ENCODE data around the gene CDNF.

Gene CDNF

DNA sequence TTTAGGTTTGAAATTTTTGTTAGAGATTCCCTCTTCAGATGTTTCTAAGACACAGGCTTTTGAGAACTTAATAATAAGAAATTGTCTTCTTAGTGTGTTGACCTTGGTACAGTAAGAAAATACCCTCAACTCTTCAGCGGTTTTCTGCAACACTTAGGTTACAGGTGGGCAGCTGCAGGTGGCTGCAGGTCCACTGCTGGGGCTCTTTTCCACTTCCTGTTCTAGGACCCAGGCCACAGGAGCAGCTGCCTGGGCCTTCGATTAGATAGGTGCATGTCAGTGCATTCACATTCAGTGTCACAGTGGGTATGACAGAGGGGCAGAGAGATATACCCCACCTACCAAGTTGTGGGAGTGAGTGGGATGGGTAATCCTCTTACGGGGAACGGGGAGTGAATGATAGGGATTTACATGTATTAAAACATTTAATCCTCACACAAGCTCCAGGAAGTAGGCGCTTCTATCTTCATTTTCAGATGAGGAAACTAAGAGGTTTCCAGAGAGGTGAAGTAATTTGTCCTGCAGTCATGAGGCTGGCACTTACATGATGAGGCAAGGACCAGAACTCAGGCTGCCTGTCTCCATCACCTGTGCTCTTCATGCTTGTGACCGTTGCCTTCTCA, 20.6 kb upstream of the CDNF start:
- Mint-ChIP-seq H3K27me3 (no peaks in the 10 kb centered on the region), H3K4me1 (ENCODE audit: low read depth) (no peaks in the 10 kb centered on the region), H3K36me3 (ENCODE audit: low read depth) (peaks cover 84% of the 10 kb centered on the region), H3K27ac (peak overlapping the region; percentile 67), H3K4me3 (no peak overlapping the region), H3K9me3 (no peaks in the 10 kb centered on the region)
- DNase-seq: no peak

DNA sequence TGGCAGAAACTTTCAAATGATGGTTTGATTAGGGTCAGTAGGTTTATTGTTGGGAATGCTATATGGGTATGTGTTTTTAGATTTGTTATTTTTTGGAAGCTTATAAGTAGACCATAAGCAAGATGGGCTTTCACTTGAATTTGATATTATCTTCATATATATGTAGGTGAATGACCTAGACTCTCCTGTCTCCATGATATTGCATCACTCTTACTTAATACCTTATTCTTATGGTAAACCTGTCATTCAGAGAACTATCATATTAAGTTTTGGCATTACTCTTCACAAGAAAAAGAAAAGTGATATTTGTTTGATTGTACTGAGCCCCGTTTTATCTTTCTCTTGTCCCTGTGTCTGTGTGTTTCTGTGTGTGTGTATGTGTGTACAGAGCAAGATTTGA, 17.6 kb upstream of the CDNF start:
- no peak for DNase-seq
- Mint-ChIP-seq H3K36me3 (ENCODE audit: low read depth) (peaks cover 94% of the 10 kb centered on the region), H3K4me3 (no peak overlapping the region), H3K4me1 (ENCODE audit: low read depth) (no peaks in the 10 kb centered on the region), H3K27ac (no peak overlapping the region), H3K27me3 (no peaks in the 10 kb centered on the region), H3K9me3 (no peaks in the 10 kb centered on the region)

DNA sequence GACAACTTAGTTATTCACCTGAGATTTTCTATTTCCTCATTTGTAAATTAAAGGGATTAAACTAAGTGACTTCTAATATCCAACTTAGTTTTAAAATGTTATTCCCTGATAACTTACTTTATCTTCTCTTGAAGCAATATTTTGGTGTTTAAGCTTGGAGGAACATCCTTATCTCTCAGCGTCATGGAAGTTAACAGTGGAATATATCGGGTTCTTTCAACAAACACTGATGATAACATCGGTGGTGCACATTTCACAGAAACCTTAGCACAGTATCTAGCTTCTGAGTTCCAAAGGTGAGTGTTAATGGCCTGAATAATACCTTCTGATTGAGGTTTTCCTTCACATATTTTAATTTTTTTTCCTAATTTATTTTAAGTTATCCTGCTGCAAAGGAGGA, 14.4 kb upstream of the CDNF start:
- no peaks in the 10 kb centered on the region for H3K9me3 Mint-ChIP-seq
- no peak overlapping the region for H3K4me3 Mint-ChIP-seq
- H3K27me3 Mint-ChIP-seq: no peaks in the 10 kb centered on the region
- H3K4me1 Mint-ChIP-seq (ENCODE audit: low read depth): no peaks in the 10 kb centered on the region
- H3K36me3 Mint-ChIP-seq (ENCODE audit: low read depth): peaks cover 88% of the 10 kb centered on the region
- no peak for DNase-seq
- H3K27ac Mint-ChIP-seq: no peak overlapping the region

DNA sequence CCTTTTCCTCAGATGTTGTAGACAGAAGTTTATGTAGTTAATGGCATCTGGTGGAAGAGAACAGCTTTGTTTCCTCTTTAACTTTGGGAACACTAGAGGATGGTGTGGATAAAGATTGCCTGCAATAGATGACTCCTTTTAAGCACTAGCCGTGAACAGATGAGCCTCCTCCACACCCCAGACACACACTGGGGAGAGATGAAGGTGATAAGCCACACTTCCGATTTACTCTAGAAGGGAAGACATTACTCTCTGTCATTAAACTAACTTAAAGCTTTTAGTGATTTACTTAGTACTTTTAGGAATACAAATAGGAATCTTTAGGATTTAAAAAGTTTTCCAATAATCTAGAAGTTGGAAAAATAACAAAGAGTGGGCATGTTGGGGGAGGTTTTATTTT, 7.1 kb upstream of the CDNF start:
- Mint-ChIP-seq H3K4me1 (ENCODE audit: low read depth) (peaks cover 13% of the 10 kb centered on the region), H3K36me3 (ENCODE audit: low read depth) (peaks cover 90% of the 10 kb centered on the region), H3K4me3 (no peak overlapping the region), H3K27me3 (no peaks in the 10 kb centered on the region), H3K27ac (no peak overlapping the region), H3K9me3 (no peaks in the 10 kb centered on the region)
- DNase-seq: no peak

DNA sequence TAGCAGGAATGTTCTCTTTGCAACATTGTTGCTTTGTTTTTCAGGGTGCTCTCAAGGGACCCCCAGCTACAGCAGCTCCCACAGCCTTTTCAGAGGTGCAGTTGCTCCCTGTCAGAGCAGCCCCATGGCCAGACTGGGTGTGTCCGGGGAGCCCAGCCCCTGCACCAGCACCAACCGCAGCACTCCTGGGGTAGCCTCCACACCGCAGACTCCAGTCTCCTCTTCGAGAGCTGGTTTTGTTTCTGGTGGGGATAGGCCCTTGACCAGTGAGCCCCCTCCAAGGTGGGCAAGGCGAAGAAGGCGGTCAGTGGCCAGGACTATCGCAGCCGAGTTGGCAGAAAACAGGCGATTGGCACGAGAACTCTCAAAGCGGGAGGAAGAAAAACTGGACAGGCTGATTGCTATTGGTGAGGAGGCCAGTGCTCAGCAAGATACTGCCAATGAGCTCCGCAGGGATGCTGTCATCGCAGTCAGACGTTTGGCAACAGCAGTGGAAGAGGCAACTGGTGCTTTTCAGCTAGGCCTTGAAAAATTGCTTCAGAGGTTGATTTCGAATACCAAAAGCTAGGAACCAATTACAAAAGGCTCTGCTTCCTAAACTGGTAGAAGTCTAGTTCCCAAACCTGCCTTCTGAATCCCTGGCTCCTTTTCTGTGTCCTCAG, 5.6 kb upstream of the CDNF start:
- DNase-seq: no peak
- no peak overlapping the region for H3K27ac Mint-ChIP-seq
- H3K36me3 Mint-ChIP-seq (ENCODE audit: low read depth): peaks cover 91% of the 10 kb centered on the region
- H3K27me3 Mint-ChIP-seq: no peaks in the 10 kb centered on the region
- H3K4me1 Mint-ChIP-seq (ENCODE audit: low read depth): peaks cover 22% of the 10 kb centered on the region
- H3K9me3 Mint-ChIP-seq: no peaks in the 10 kb centered on the region
- H3K4me3 Mint-ChIP-seq: no peak overlapping the region

DNA sequence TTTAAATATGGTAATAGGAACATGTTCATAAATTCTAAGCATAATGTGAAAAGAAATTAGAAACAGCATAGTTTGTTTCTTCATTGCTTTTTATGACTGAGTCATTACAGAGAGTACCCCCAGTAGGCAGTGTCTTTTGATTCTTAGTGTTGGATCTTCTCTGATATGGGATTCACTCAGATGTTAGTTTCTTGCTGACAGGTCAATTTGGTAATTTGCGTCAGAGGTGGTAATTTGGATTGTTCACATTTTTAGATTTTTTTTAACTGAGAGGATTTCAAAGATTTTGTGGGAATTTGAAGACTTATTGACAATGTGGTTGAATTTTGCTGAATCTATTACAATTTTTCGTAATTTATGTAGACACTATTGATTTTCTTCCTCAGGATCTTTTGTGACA, 2.3 kb upstream of the CDNF start:
- Mint-ChIP-seq H3K27ac (peak overlapping the region; percentile 7), H3K9me3 (no peaks in the 10 kb centered on the region), H3K4me1 (ENCODE audit: low read depth) (peaks cover 30% of the 10 kb centered on the region), H3K27me3 (no peaks in the 10 kb centered on the region), H3K4me3 (peak overlapping the region; percentile 95), H3K36me3 (ENCODE audit: low read depth) (peaks cover 71% of the 10 kb centered on the region)
- no peak for DNase-seq

DNA sequence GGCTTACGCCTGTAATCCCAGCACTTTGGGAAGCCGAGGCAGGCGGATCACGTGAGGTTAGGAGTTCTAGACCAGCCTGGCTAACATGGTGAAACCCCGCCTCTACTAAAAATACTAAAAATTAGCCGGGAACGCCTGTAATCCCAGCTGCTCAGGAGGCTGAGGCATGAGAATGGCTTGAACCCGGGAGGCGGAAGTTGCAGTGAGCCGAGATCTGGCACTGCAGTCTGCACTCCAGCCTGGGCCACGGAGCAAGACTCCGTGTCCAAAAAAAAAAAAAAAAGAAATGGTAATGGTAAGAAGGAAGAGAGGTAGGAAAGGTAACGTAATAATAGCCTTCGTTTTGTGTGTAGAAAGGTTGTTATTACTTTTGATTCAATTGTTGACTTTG, 1.5 kb upstream of the CDNF start:
- Mint-ChIP-seq H3K9me3 (no peaks in the 10 kb centered on the region), H3K27me3 (no peaks in the 10 kb centered on the region), H3K27ac (peak overlapping the region; percentile 98), H3K4me1 (ENCODE audit: low read depth) (peaks cover 30% of the 10 kb centered on the region), H3K36me3 (ENCODE audit: low read depth) (peaks cover 63% of the 10 kb centered on the region), H3K4me3 (peak overlapping the region; percentile 95)
- no peak for DNase-seq

DNA sequence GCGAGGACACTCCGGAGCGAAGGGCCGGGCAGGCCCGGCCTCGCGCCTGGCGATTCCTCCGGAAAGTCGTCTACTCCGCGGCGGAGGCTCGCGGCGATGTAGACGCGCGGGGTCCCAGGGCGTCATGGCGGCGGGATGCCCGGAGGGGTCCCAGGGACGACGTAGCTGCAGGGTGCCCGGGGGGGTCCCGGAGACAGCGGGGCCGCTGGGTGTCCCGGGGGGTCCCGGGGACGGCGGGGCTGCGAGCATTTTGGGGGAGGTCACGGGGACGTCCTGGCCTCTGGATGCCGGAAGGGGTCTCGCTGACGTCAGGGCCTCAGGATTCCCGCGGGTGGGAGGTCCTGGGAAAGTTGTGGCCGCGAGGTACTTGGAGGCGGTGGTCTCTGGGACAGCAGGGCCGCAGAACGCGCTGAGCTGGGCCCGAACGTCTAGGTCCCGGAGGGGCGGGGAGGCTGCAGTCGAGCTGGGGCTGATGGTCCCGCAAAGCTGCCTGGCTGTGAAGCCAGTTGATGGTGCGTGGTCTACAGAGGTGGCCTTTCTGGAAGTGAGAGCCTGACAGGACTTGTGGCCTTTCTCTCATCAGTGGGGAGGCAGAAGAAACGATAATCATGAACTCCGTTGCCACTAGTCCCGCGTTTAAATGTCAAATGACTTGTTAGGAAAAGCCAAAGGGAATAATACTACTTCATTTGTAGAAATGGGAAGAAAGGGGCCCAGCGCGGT, 906 bp upstream of the CDNF start:
- Mint-ChIP-seq H3K36me3 (ENCODE audit: low read depth) (peaks cover 58% of the 10 kb centered on the region), H3K4me1 (ENCODE audit: low read depth) (peaks cover 30% of the 10 kb centered on the region), H3K9me3 (no peaks in the 10 kb centered on the region), H3K27me3 (no peaks in the 10 kb centered on the region), H3K4me3 (peak overlapping the region; percentile 95), H3K27ac (peak overlapping the region; percentile 98)
- no peak for DNase-seq

DNA sequence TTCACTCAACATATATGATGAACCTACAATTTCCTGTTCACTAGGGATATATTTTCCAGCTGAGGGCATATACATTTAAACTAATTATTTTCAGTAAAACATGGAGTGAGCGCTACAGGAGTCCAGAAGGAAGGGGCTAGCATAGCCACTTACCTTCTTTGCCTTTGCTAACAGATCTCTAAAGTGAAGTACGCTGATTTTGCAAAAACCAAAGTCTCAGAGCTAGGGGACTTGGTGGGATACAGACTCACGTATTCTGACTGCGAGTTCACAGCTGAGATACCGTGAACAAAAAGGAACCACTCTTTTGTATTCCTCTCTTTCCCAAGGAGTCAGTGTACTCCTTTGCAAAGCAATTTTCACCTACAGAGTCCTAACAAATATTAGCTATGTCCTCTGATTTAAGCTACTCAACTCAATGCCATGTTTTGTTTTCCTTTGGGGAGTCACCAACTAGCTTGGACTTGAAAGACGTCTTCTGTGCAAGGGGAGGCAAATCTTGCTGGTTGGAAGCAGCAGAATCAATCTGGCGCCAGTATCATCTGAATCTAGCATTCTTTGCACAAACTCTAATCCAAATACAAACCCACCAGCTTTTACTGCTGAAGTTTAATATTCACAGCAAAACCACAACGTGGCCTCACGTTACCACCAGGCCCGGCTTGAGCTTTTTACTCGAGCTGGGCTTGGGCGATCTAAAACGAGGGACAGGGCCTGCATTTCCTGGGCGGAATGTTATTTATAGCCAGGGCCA, 657 bp downstream of the CDNF start:
- H3K9me3 Mint-ChIP-seq: no peaks in the 10 kb centered on the region
- H3K36me3 Mint-ChIP-seq (ENCODE audit: low read depth): peaks cover 42% of the 10 kb centered on the region
- DNase-seq: no peak
- peak overlapping the region; percentile 98 for H3K27ac Mint-ChIP-seq
- H3K4me3 Mint-ChIP-seq: peak overlapping the region; percentile 95
- no peaks in the 10 kb centered on the region for H3K27me3 Mint-ChIP-seq
- peaks cover 30% of the 10 kb centered on the region for H3K4me1 Mint-ChIP-seq (ENCODE audit: low read depth)

DNA sequence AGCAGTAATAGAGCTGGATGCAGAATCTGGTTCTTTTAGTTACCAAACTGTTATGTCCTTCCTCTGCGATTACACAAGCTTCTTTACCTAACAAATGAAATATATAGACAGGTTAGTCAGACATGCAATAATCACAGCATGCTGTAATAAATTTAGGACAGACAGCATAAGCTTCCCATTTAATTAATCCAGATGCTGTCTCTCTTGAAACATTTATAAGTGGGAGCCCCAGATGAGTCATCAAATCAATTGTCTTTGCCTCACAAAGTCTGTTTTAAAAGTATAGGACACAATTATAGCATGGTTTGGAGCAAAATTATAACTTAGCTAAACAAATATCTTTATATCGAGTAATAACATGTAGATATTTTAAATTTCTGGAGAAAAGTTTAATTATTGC, 1.6 kb downstream of the CDNF start:
- H3K27ac Mint-ChIP-seq: no peak overlapping the region
- peaks cover 32% of the 10 kb centered on the region for H3K36me3 Mint-ChIP-seq (ENCODE audit: low read depth)
- DNase-seq: no peak
- no peaks in the 10 kb centered on the region for H3K27me3 Mint-ChIP-seq
- peaks cover 27% of the 10 kb centered on the region for H3K4me1 Mint-ChIP-seq (ENCODE audit: low read depth)
- no peaks in the 10 kb centered on the region for H3K9me3 Mint-ChIP-seq
- no peak overlapping the region for H3K4me3 Mint-ChIP-seq

DNA sequence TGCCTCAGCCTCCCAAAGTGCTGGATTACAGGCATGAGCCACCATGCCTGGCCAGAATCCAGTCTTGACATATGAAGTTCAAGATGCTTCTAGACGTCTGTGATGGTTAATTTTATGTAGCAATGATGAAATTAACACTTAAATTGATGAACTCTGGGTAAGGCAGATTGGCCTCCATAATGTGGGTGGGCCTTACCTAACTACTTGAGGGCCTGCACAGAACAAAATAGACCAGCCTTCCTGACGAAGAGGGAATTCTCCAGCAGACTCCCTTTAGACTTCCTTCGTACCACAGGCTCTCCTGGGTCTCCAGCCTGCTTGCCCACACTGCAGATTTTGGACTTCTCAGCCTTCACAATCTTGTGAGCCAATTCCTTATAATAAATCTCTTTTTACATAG, 4.7 kb downstream of the CDNF start:
- peaks cover 11% of the 10 kb centered on the region for H3K4me1 Mint-ChIP-seq (ENCODE audit: low read depth)
- no peak overlapping the region for H3K27ac Mint-ChIP-seq
- DNase-seq: no peak
- H3K27me3 Mint-ChIP-seq: no peaks in the 10 kb centered on the region
- H3K4me3 Mint-ChIP-seq: no peak overlapping the region
- no peaks in the 10 kb centered on the region for H3K9me3 Mint-ChIP-seq
- peaks cover 4% of the 10 kb centered on the region for H3K36me3 Mint-ChIP-seq (ENCODE audit: low read depth)

DNA sequence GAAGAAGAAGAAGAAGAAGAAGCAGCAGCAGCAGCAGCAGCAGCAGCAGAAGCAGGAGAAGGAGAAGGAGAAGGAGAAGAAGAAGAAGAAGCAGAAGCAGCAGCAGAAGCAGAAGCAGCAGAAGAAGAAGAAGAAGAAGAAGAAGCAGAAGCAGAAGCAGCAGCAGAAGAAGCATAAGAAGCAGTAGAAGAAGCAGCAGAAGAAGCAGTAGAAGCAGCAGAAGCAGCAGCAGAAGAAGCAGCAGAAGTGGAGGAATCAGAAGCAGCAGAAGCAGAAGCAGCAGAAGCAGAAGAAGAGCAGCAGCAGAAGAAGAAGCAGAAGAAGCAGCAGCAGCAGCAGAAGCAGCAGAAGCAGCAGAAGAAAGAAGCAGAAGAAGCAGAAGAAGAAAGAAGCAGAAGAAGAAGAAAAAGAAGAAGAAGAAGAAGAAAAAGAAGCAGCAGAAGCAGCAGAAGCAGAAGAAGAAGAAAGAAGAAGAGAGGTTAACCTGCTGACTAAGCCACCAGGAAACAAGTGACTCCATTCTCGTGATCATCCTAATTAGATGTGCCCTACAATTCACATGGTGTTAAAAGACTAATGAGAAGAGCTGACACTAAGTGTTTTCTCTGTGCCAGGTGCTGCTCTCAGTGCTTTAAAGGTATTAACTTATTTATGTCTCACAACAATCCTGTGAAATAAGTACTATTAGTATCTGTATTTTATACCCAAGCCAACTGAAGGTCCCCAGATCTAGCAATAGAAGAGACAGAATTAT, 11.6 kb downstream of the CDNF start:
- no peak for DNase-seq
- H3K9me3 Mint-ChIP-seq: no peaks in the 10 kb centered on the region
- no peak overlapping the region for H3K4me3 Mint-ChIP-seq
- no peak overlapping the region for H3K27ac Mint-ChIP-seq
- H3K4me1 Mint-ChIP-seq (ENCODE audit: low read depth): peaks cover 3% of the 10 kb centered on the region
- H3K27me3 Mint-ChIP-seq: no peaks in the 10 kb centered on the region
- H3K36me3 Mint-ChIP-seq (ENCODE audit: low read depth): no peaks in the 10 kb centered on the region

DNA sequence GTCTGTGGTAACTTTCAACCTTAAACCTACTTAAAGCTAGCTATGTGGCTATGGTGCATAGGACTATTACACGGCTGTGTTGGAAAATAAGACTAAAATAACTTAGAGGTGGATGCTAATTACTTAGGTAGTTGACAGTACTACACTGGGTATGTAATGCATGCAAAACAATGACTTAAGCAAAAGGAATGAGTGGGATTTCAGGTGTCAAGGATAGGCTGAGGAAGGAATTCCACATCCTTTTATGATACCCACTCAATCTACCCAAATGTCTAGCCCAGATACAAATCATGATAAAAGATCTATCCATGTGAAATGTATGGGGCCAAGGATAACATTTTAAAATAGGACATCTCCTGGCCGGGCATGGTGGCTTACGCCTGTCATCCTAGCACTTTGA, 13.9 kb downstream of the CDNF start:
- H3K4me3 Mint-ChIP-seq: no peak overlapping the region
- no peaks in the 10 kb centered on the region for H3K36me3 Mint-ChIP-seq (ENCODE audit: low read depth)
- H3K9me3 Mint-ChIP-seq: no peaks in the 10 kb centered on the region
- H3K27me3 Mint-ChIP-seq: no peaks in the 10 kb centered on the region
- no peak for DNase-seq
- peaks cover 4% of the 10 kb centered on the region for H3K4me1 Mint-ChIP-seq (ENCODE audit: low read depth)
- H3K27ac Mint-ChIP-seq: no peak overlapping the region

Data from activated T-cell treated with anti-CD3 and anti-CD28 coated beads, Interleukin-2, amount 50 U/mL, for 24 hours (primary cell).